ENCODE data around the gene MAP2K2.

MAP2K2 gene

DNA sequence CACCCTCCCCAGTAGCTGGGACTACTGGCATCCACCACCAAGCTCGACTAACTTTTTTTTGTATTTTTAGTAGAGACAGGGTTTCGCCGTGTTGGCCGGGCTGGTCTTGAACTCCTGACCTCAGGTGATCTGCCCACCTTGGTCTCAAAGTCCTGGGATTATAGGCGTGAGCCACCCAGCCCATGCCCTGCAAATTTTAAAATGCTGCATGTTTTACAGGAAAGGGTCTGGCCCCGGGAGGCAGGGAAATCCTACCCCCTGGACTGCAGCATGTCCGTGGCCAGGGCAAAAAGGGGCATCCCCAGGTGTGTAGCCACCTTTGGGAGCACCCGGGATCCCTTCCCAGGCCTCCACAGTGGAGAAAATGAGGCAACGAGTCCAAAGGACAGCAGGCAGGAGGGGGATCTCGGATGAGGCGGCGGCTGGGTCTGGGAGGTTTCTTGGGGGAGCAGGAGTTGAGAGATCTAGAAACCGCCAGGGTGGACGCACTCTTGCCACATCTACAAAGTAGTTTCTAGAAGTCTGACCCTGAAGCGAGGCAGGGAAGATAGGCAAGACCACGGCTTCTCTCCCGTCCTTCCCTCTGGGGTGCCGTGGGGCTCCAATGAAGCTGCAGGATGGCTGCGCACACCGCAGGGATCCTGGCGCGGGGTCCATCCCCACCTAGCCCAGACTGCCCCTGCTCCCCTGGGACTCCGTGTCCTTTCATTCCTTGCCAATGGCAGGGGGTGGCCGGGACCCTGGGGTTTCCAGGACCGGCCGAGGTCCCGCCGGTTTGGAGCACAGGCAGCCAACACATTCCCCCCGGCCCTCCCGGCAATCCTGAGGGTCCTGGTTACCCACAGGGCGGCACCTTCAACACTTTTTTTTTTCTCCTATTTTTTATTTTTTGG is 35.9 kb downstream of the MAP2K2 start:
- no peaks in the 10 kb centered on the region for H3K27me3 ChIP-seq (ENCODE audit: low read depth, low read length)
- H3K4me1 ChIP-seq (ENCODE audit: low read length) = no peaks in the 10 kb centered on the region
- peaks cover 7% of the 10 kb centered on the region for H3K36me3 ChIP-seq (replicated peaks; ENCODE audit: low read depth, low read length)
- no peaks in the 10 kb centered on the region for H3K79me2 ChIP-seq (ENCODE audit: low read length)
- TF ChIP-seq EZH2phosphoT487 (IDR thresholded peaks at IDR 0.05; ENCODE audit: low read depth) = no peak
- TF ChIP-seq, protein P1, sequence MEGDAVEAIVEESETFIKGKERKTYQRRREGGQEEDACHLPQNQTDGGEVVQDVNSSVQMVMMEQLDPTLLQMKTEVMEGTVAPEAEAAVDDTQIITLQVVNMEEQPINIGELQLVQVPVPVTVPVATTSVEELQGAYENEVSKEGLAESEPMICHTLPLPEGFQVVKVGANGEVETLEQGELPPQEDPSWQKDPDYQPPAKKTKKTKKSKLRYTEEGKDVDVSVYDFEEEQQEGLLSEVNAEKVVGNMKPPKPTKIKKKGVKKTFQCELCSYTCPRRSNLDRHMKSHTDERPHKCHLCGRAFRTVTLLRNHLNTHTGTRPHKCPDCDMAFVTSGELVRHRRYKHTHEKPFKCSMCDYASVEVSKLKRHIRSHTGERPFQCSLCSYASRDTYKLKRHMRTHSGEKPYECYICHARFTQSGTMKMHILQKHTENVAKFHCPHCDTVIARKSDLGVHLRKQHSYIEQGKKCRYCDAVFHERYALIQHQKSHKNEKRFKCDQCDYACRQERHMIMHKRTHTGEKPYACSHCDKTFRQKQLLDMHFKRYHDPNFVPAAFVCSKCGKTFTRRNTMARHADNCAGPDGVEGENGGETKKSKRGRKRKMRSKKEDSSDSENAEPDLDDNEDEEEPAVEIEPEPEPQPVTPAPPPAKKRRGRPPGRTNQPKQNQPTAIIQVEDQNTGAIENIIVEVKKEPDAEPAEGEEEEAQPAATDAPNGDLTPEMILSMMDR (IDR thresholded peaks at IDR 0.05; ENCODE audit: low read depth, low read length) = no peak
- H3K9me3 ChIP-seq (ENCODE audit: insufficient read depth, low read length) = no peaks in the 10 kb centered on the region
- no peaks in the 10 kb centered on the region for H4K20me1 ChIP-seq (ENCODE audit: insufficient read depth, low read length)
- no peak overlapping the region for H3K27ac ChIP-seq (ENCODE audit: low read length)
- H3K9ac ChIP-seq (ENCODE audit: low read length) = no peak overlapping the region
- no peak overlapping the region for H3K4me3 ChIP-seq (ENCODE audit: low read length)
- H3K4me2 ChIP-seq (ENCODE audit: low read length) = no peak overlapping the region
- H2AFZ ChIP-seq (ENCODE audit: low read depth, low read length) = no peak overlapping the region

DNA sequence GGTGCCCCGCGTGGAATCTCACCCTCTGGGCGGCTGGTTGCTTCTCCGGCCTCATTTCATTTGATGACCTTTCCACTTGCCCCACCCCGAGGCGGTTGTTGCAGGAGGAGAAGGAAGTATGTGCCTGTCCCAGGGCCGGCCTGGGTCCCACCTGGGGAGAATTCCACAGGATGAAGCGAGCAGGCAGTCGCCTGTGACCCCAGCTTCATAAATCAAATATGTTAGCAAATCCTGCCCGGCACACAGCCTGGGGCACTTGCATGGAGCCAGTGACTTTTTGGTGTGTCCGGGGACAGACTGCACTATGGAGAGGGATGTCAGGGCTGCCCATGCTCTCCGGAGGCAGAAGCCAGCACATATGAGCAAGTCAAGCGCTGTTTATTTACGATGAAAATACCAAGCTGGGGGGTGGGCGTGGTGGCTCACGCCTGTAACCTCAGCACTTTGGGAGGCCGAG is 37.5 kb downstream of the MAP2K2 start:
- H3K27ac ChIP-seq (ENCODE audit: low read length) = no peak overlapping the region
- no peaks in the 10 kb centered on the region for H3K4me1 ChIP-seq (ENCODE audit: low read length)

DNA sequence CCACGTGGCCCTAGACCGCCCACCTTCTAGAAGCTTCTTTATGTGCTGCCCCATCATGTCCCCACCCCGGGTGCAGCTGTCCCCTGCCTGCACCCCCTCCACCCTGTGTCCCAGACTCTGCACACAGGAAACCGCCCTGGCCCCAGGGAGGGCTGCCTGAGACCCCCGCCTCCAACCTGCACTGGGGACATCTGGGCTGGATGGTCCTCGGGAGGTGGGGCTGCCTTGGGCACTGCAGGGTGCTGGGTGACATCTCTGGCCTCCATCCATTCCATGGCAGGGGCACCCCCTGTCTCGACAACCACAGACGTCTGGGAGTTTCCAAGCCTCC is 39.4 kb downstream of the MAP2K2 start:
- peaks cover 5% of the 10 kb centered on the region for H3K36me3 ChIP-seq (replicated peaks; ENCODE audit: low read depth, low read length)
- no peaks in the 10 kb centered on the region for H4K20me1 ChIP-seq (ENCODE audit: insufficient read depth, low read length)
- no peaks in the 10 kb centered on the region for H3K27me3 ChIP-seq (ENCODE audit: low read depth, low read length)
- H3K79me2 ChIP-seq (ENCODE audit: low read length) = no peaks in the 10 kb centered on the region
- no peak overlapping the region for H3K9ac ChIP-seq (ENCODE audit: low read length)
- no peak overlapping the region for H2AFZ ChIP-seq (ENCODE audit: low read depth, low read length)
- no peak overlapping the region for H3K4me2 ChIP-seq (ENCODE audit: low read length)
- no peak for TF ChIP-seq EZH2phosphoT487 (IDR thresholded peaks at IDR 0.05; ENCODE audit: low read depth)
- TF ChIP-seq, protein P1 (IDR thresholded peaks at IDR 0.05; ENCODE audit: low read depth, low read length) = no peak
- H3K4me1 ChIP-seq (ENCODE audit: low read length) = no peaks in the 10 kb centered on the region
- no peak overlapping the region for H3K27ac ChIP-seq (ENCODE audit: low read length)
- no peak overlapping the region for H3K4me3 ChIP-seq (ENCODE audit: low read length)
- H3K9me3 ChIP-seq (ENCODE audit: insufficient read depth, low read length) = no peaks in the 10 kb centered on the region

More for the DNA sequence above, 37.5 kb downstream of the MAP2K2 start:
- Histone ChIP-seq H2AFZ (ENCODE audit: low read depth, low read length) (no peak overlapping the region), H3K4me2 (ENCODE audit: low read length) (no peak overlapping the region), H3K9me3 (ENCODE audit: insufficient read depth, low read length) (no peaks in the 10 kb centered on the region), H3K4me3 (ENCODE audit: low read length) (no peak overlapping the region), H3K9ac (ENCODE audit: low read length) (no peak overlapping the region), H3K27me3 (ENCODE audit: low read depth, low read length) (no peaks in the 10 kb centered on the region), H3K79me2 (ENCODE audit: low read length) (no peaks in the 10 kb centered on the region), H3K36me3 (replicated peaks; ENCODE audit: low read depth, low read length) (peaks cover 7% of the 10 kb centered on the region), H4K20me1 (ENCODE audit: insufficient read depth, low read length) (no peaks in the 10 kb centered on the region)
- no peak for TF ChIP-seq EZH2phosphoT487 (IDR thresholded peaks at IDR 0.05; ENCODE audit: low read depth)
- TF ChIP-seq, protein P1 (IDR thresholded peaks at IDR 0.05; ENCODE audit: low read depth, low read length) = no peak

DNA sequence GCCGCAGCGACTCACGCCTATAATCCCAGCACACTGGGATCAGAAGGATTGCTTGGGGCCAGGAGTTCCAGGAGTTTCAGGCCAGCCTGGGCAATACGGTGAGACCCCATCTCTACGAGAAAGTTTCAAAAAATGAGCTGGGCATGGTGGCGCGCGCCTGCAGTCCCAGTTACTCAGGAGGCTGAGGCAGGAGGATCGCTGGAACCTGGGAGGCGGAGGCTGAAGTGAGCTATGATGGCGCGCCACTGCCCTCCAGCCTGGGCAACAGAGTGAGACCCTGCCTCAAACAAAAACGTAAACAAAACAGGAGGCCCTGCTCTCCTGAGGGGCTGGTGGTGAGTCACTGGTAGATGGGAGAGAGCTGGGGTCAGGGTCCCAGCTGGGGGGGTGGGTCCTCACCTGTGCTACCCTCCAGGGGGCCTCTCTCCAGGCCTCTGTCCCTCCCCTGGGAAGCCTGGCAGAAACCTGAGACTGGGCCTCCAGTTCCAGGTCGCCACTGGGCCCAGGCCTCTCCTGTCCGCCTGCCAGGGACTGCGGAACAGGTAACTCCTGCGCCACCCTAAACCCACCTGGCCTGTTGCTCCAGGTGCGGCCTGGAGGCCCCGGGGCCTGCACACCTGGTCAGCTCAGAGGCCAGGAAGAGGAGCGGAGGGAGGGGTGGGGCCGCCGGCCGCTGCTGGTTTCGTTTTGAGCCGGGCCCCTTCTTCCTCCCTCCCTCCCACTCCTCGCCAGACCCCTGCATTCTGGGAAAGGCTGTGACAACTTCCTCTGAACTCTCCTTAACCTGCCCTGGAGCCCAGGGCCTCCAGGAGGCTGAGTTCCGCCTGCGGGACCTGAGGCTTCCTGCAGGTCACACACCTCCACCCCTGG is 40.0 kb downstream of the MAP2K2 start:
- Histone ChIP-seq H3K9me3 (ENCODE audit: insufficient read depth, low read length) (no peaks in the 10 kb centered on the region), H3K27me3 (ENCODE audit: low read depth, low read length) (no peaks in the 10 kb centered on the region), H3K9ac (ENCODE audit: low read length) (no peak overlapping the region), H2AFZ (ENCODE audit: low read depth, low read length) (no peak overlapping the region), H3K4me3 (ENCODE audit: low read length) (no peak overlapping the region), H3K4me2 (ENCODE audit: low read length) (no peak overlapping the region), H3K36me3 (replicated peaks; ENCODE audit: low read depth, low read length) (no peaks in the 10 kb centered on the region), H3K4me1 (ENCODE audit: low read length) (no peaks in the 10 kb centered on the region), H3K79me2 (ENCODE audit: low read length) (no peaks in the 10 kb centered on the region), H3K27ac (ENCODE audit: low read length) (no peak overlapping the region), H4K20me1 (ENCODE audit: insufficient read depth, low read length) (no peaks in the 10 kb centered on the region)
- TF ChIP-seq, protein P1 (IDR thresholded peaks at IDR 0.05; ENCODE audit: low read depth, low read length) = no peak
- TF ChIP-seq EZH2phosphoT487 (IDR thresholded peaks at IDR 0.05; ENCODE audit: low read depth) = no peak

Measured in OCI-LY3 (cell line).